A549 (cell line): ENCODE results near the gene PKP2. TPM values are rescaled to one million over a fixed set of nuclear protein-coding genes. Genes with fewer than 3 reads are reported as not detected.

Source experiments
- ATAC-seq, 2 experiments: fragments of 200-7000 bp in 1 of 2; fragments of >200 bp in 1 of 2; cut with Nextera tagmentation in 1 of 2; cut with Tn5 transposase in 1 of 2; 3 replicates each; pipeline versions ENCODE4 v1.8.0 to v1.9.1; 2018 to 2020; ENCODE audit warnings: mild to moderate bottlenecking in 1 of 2, moderate library complexity in 1 of 2
- CTCF ChIA-PET: fragments of 300-600 bp; sonication (Branson Sonifier 250); formaldehyde crosslinking; extraction: SDS; loops from one replicate; lab custom pipeline; 2021; ENCODE audit warnings: antibody characterized with exemption, inconsistent platforms; lab: Yijun Ruan, JAX
- POLR2A ChIA-PET: fragments of 350-600 bp; formaldehyde crosslinking; extraction: SDS; loops from one replicate; lab custom pipeline; 2021; ENCODE audit warnings: antibody characterized with exemption, inconsistent platforms; lab: Yijun Ruan, JAX
- DNase-seq, 2 experiments: peaks; one replicate each; pipeline versions ENCODE4 v3.0.0 to v3.0.0-alpha.2; 2011 to 2016; ENCODE audit warnings: low read depth in 1 of 2, low spot score in 1 of 2
- FAIRE-seq: peaks from 2 replicates; lab custom pipeline; 2011; peaks lifted over from hg19 to GRCh38; lab: Jason Lieb, UNC
- H3K27ac ChIP-seq, 2 experiments: fragments of >200 bp; sonication (Bioruptor Twin); formaldehyde crosslinking; 3 replicates each; pipeline ENCODE4 v1.5.1; 2016 to 2017
- H3K4me1 ChIP-seq: fragments of >200 bp; sonication (Bioruptor Twin); formaldehyde crosslinking; 3 replicates; pipeline ENCODE4 v1.6.1; 2016
- H3K4me2 ChIP-seq: fragments of >200 bp; sonication (Bioruptor Twin); formaldehyde crosslinking; 3 replicates; pipeline ENCODE4 v1.6.1; 2016
- H3K4me3 ChIP-seq: fragments of >200 bp; sonication (Bioruptor Twin); formaldehyde crosslinking; 3 replicates; pipeline ENCODE4 v1.5.1; 2016
- H3K9me3 ChIP-seq: fragments of >200 bp; sonication (Bioruptor Twin); formaldehyde crosslinking; 3 replicates; pipeline ENCODE4 v1.6.1; 2016
- BHLHE40 ChIP-seq: IDR thresholded peaks from 2 replicates; pipeline ENCODE4 v1.6.1; 2012; ENCODE audit warnings: low read depth, low read length, inconsistent platforms
- CBX2 ChIP-seq: fragments of 200-600 bp; sonication (generic); IDR thresholded peaks from 2 replicates; pipeline ENCODE4 v1.6.1; 2016; ENCODE audit warnings: low read depth, mild to moderate bottlenecking, borderline replicate concordance
- CBX8 ChIP-seq: fragments of 200-600 bp; sonication (generic); IDR thresholded peaks from 2 replicates; pipeline ENCODE4 v1.6.1; 2016
- CEBPB ChIP-seq, 2 experiments: fragments of >200 bp in 1 of 2; sonication (Bioruptor Twin) in 1 of 2; formaldehyde crosslinking in 1 of 2; IDR thresholded peaks; 2 replicates each; pipeline ENCODE4 v1.6.1; 2012 to 2016
- EHMT2 ChIP-seq: fragments of 200-600 bp; sonication (generic); IDR thresholded peaks from 2 replicates; pipeline ENCODE4 v1.6.1; 2016; ENCODE audit warnings: antibody characterized with exemption, low read depth, mild to moderate bottlenecking, moderate library complexity
- GATA3 ChIP-seq: IDR thresholded peaks from 2 replicates; pipeline ENCODE4 v1.6.1; 2012; ENCODE audit warnings: borderline replicate concordance
- HEYL ChIP-seq: fragments of 250-450 bp; sonication (Bioruptor Pico); IDR thresholded peaks from 2 replicates; pipeline ENCODE4 v1.8.0; 2021; ENCODE audit warnings: mild to moderate bottlenecking, moderate library complexity
- HOXA7 ChIP-seq: fragments of 250-450 bp; sonication (Bioruptor Pico); IDR thresholded peaks from 2 replicates; pipeline ENCODE4 v1.5.0; 2020; ENCODE audit warnings: mild to moderate bottlenecking, moderate library complexity
- HOXB5 ChIP-seq: fragments of 250-450 bp; sonication (Bioruptor Pico); IDR thresholded peaks from 2 replicates; pipeline ENCODE4 v1.5.0; 2020; ENCODE audit warnings: mild to moderate bottlenecking, moderate library complexity
- JUN ChIP-seq, 2 experiments: fragments of >200 bp; sonication (Bioruptor Twin); formaldehyde crosslinking; IDR thresholded peaks; 2 replicates in 1 of 2; 3 replicates in 1 of 2; pipeline ENCODE4 v1.6.1; 2016 to 2017
- MAFK ChIP-seq: fragments of 450-650 bp; IDR thresholded peaks from 2 replicates; pipeline ENCODE4 v1.6.1; 2014; ENCODE audit not compliant: partially characterized antibody
- PHF8 ChIP-seq: fragments of 200-600 bp; sonication (generic); IDR thresholded peaks from 2 replicates; pipeline ENCODE4 v1.6.1; 2016; ENCODE audit warnings: low read depth, mild to moderate bottlenecking, antibody characterized with exemption, moderate library complexity, borderline replicate concordance
- POLR2A ChIP-seq: IDR thresholded peaks from 2 replicates; pipeline ENCODE4 v1.6.1; 2012; ENCODE audit warnings: mild to moderate bottlenecking, low read length
- POLR2AphosphoS2 ChIP-seq: conservative IDR thresholded peaks from 2 replicates; pipeline ENCODE4 v1.6.1; 2012; ENCODE audit warnings: low read length, improper control_type of control experiment, inconsistent platforms
- RNF2 ChIP-seq: fragments of 200-600 bp; sonication (generic); IDR thresholded peaks from 2 replicates; pipeline ENCODE4 v1.6.1; 2016; ENCODE audit warnings: low read depth, mild to moderate bottlenecking, antibody characterized with exemption, moderate library complexity, borderline replicate concordance
- SMC3 ChIP-seq: fragments of >200 bp; sonication (Bioruptor Twin); formaldehyde crosslinking; IDR thresholded peaks from 3 replicates; pipeline ENCODE4 v1.6.1; 2018; ENCODE audit warnings: inconsistent platforms
- TFCP2L1 ChIP-seq: fragments of 250-450 bp; sonication (Bioruptor Pico); IDR thresholded peaks from 2 replicates; pipeline ENCODE4 v1.5.0; 2021; ENCODE audit warnings: mild to moderate bottlenecking
- TP53 ChIP-seq: fragments of 250-450 bp; sonication (Bioruptor Pico); IDR thresholded peaks from 2 replicates; pipeline ENCODE4 v1.5.0; 2021; ENCODE audit warnings: mild to moderate bottlenecking, moderate library complexity
- ZSCAN20 ChIP-seq: fragments of 250-450 bp; sonication (Bioruptor Pico); IDR thresholded peaks from 2 replicates; pipeline ENCODE4 v1.8.0; 2022; ENCODE audit warnings: mild to moderate bottlenecking, moderate library complexity
- WGBS: methylation state at CpG from one replicate; pipeline ENCODE4 v1.1.6; 2017; ENCODE audit errors: missing lambda C conversion rate; 5-methylcytosine and 5-hydroxymethylcytosine counted together
- polyA plus RNA-seq, 4 experiments: library from polyadenylated mRNA; depleted of rRNA in 3 of 4; stranded (reverse); fragments of >200 nt; fragmentation: RNase III in 1 of 4; extraction: RNeasy Plus Mini Kit Qiagen cat#74134 plus additional on column Dnase treatment in 1 of 4; gene quantifications; 2 replicates in 3 of 4; 3 replicates in 1 of 4; pipeline ENCODE4 v1.2.3, GENCODE V29; 2011 to 2017
- TF ChIP-seq, protein P1 (sequence below): IDR thresholded peaks from 2 replicates; pipeline ENCODE4 v1.6.1; 2012
- TF ChIP-seq, protein P2 (sequence below): fragments of >200 bp; sonication (Bioruptor Twin); formaldehyde crosslinking; IDR thresholded peaks from 2 replicates; pipeline ENCODE4 v1.6.1; 2016
- TF ChIP-seq, protein P3 (sequence below): fragments of 450-650 bp; IDR thresholded peaks from 2 replicates; pipeline ENCODE4 v1.6.1; 2014; ENCODE audit warnings: antibody characterized with exemption
- TF ChIP-seq, protein P4 (sequence below): IDR thresholded peaks from 2 replicates; pipeline ENCODE4 v1.6.1; 2012; ENCODE audit warnings: low read depth, borderline replicate concordance
- TF ChIP-seq, protein P5 (sequence below): fragments of 150-350 bp; IDR thresholded peaks from 2 replicates; pipeline ENCODE4 v1.6.1; 2014; ENCODE audit warnings: low read depth, mild to moderate bottlenecking, low read length
- TF ChIP-seq, protein P6 (sequence below): IDR thresholded peaks from 2 replicates; pipeline ENCODE4 v1.6.1; 2012

PKP2 gene
- polyA plus RNA-seq, 2 of the 4 experiments (the other 2 are of a cell fraction) = 2.3 to 7.1 TPM

DNA sequence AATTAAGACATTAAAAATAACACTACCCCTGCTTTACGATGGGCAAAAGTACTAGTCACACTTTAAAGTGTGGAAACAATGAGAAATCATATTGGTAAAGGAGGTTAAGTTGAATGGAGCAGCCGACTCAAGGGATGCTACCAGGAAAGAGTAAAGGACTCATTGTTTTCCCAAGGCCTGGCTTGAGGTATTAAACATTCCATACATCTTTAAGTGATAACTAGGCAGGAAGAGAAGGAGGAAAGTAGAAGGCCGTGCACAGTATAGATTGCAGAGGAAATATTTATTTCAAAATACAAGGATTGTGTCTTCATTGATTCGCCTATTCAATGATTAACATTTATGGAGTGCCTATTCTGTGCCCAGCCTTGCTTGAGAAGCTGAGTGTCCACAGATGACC lies 120.3 kb downstream of the PKP2 start:
- ChIA-PET CTCF (interaction anchor here (1.4 kb wide), 1 partner anchor 20 kb away, joined by 4 read pairs; the partner anchor contains the start of gene YARS2), POLR2A (no interaction called here)
- no peaks in the 10 kb centered on the region for H3K9me3 ChIP-seq
- H3K4me2 ChIP-seq = no peak overlapping the region
- no peak for TF ChIP-seq MAFK
- no peak for TF ChIP-seq HOXB5
- TF ChIP-seq CBX2 = no peak
- no peak for TF ChIP-seq TP53
- no peak for TF ChIP-seq JUN (IDR thresholded peaks at IDR 0.05)
- TF ChIP-seq POLR2AphosphoS2 = no peak
- TF ChIP-seq, protein P1, sequence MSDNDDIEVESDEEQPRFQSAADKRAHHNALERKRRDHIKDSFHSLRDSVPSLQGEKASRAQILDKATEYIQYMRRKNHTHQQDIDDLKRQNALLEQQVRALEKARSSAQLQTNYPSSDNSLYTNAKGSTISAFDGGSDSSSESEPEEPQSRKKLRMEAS = no peak
- no peak for TF ChIP-seq TFCP2L1 (CRISPR knock-in tag)
- TF ChIP-seq HOXA7 (CRISPR knock-in tag) = no peak
- TF ChIP-seq, all 56 proteins: peak for 0
- Histone ChIP-seq H3K4me1 (no peaks in the 10 kb centered on the region), H3K27ac (no peak overlapping the region), H3K4me3 (no peak overlapping the region)
- 33% methylated on average over 4 of the region's 4 CpGs for WGBS
- no peak for ATAC-seq
- FAIRE-seq = no peak
- no peak for DNase-seq

DNA sequence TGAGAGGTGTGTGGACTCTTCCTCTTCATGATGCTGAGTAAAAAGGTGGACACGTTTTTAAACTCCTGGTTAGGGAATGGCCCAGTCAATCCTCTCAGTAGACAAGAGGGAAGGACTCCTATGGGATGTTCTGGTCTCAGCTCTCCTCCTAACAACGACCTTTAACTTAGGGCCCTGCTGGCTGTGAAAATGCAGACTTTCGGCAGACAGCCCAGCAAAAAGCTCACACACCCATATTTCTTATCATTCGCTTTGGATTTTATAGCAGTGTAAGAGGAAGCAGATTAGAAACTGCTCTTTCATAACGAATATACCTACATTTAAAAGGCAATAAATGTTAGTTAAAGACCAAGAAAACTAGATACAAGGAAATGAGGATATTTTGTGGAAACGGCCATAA lies 122.9 kb downstream of the PKP2 start:
- Histone ChIP-seq H3K4me1 (no peaks in the 10 kb centered on the region), H3K9me3 (no peaks in the 10 kb centered on the region)
- 25% methylated on average over 6 of the region's 6 CpGs for WGBS
- TF ChIP-seq SMC3 (no peak), CBX2 (no peak), JUN (IDR thresholded peaks at IDR 0.05) (no peak), CBX8 (no peak), CEBPB (IDR thresholded peaks at IDR 0.05) (no peak), EHMT2 (no peak), ZSCAN20 (no peak), HOXB5 (no peak), HEYL (CRISPR knock-in tag) (no peak)
- TF ChIP-seq, protein P2, sequence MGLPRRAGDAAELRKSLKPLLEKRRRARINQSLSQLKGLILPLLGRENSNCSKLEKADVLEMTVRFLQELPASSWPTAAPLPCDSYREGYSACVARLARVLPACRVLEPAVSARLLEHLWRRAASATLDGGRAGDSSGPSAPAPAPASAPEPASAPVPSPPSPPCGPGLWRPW = no peak
- TF ChIP-seq, protein P3, sequence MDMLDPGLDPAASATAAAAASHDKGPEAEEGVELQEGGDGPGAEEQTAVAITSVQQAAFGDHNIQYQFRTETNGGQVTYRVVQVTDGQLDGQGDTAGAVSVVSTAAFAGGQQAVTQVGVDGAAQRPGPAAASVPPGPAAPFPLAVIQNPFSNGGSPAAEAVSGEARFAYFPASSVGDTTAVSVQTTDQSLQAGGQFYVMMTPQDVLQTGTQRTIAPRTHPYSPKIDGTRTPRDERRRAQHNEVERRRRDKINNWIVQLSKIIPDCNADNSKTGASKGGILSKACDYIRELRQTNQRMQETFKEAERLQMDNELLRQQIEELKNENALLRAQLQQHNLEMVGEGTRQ = no peak
- TF ChIP-seq, protein P4, sequence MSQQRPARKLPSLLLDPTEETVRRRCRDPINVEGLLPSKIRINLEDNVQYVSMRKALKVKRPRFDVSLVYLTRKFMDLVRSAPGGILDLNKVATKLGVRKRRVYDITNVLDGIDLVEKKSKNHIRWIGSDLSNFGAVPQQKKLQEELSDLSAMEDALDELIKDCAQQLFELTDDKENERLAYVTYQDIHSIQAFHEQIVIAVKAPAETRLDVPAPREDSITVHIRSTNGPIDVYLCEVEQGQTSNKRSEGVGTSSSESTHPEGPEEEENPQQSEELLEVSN = no peak
- TF ChIP-seq, all 56 proteins: peak for 0
- POLR2A ChIA-PET = no interaction called here
- H3K4me3 ChIP-seq = no peak overlapping the region
- FAIRE-seq = no peak
- H3K27ac ChIP-seq = no peak overlapping the region
- CTCF ChIA-PET = interaction anchor here (0.6 to 1.8 kb wide), 5 partner anchors 15 to 200 kb away, joined by 3 to 7 read pairs (median 3); partner anchors contain the start of gene YARS2
- no peak for ATAC-seq
- DNase-seq = no peak
- H3K4me2 ChIP-seq = no peak overlapping the region

DNA sequence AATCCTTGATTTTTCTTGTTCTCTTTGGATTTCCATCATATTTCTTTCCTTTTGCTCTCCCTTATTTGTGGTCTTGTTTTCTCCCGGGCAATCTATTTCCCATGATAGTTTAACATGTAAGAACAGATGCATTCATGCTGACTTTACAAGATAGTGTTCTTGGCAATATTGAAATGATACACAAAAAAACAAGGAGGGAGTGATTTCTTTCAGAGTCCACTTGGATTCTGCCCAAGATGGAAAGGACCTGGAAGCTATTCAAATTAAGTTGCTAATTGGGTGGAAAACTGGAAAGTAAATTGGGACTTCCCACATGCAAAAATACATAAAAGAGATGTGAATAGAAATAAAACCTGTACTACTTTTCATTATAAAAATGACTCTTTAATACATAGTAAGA lies 126.4 kb downstream of the PKP2 start:
- no peaks in the 10 kb centered on the region for H3K4me1 ChIP-seq
- no peak overlapping the region for H3K4me2 ChIP-seq
- no peak overlapping the region for H3K4me3 ChIP-seq
- POLR2A ChIA-PET = no interaction called here
- CTCF ChIA-PET = interaction anchor here (3.1 kb wide), 1 partner anchor 14 kb away, joined by 15 read pairs; the partner anchor contains the start of gene YARS2
- no peak for FAIRE-seq
- WGBS = 3% methylated on average over 1 of the region's 1 CpG
- no peak for ATAC-seq
- H3K9me3 ChIP-seq = no peaks in the 10 kb centered on the region
- TF ChIP-seq, protein P4 = no peak
- no peak for TF ChIP-seq JUN (IDR thresholded peaks at IDR 0.05)
- DNase-seq = no peak
- no peak overlapping the region for H3K27ac ChIP-seq

DNA sequence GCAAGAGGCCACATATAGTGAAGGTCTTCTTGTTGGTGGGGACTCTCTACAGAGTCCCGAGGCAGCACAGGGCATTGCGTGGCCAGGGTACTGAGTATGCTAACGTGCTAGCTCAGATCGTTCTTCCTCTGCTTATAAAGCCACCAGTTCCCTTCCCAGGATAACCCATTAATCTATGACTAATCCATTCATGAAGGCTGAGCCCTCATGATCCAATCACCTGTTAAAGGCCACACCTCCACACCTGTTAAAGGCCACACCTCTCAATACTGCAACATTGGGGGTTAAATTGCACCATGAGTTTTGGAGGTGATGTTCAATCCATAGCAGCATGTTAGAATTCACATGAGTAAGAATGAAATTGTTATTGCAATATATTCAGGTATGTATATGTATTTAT lies 128.1 kb downstream of the PKP2 start:
- no peak for DNase-seq
- ChIA-PET CTCF (no interaction called here), POLR2A (no interaction called here)
- Histone ChIP-seq H3K9me3 (no peaks in the 10 kb centered on the region), H3K27ac (no peak overlapping the region), H3K4me1 (no peaks in the 10 kb centered on the region), H3K4me3 (no peak overlapping the region), H3K4me2 (no peak overlapping the region)
- no peak; a peak in 1 of 6 replicates for ATAC-seq
- no peak for FAIRE-seq
- WGBS = 4% methylated on average over 4 of the region's 4 CpGs
- no peak for TF ChIP-seq PHF8
- TF ChIP-seq, protein P5, sequence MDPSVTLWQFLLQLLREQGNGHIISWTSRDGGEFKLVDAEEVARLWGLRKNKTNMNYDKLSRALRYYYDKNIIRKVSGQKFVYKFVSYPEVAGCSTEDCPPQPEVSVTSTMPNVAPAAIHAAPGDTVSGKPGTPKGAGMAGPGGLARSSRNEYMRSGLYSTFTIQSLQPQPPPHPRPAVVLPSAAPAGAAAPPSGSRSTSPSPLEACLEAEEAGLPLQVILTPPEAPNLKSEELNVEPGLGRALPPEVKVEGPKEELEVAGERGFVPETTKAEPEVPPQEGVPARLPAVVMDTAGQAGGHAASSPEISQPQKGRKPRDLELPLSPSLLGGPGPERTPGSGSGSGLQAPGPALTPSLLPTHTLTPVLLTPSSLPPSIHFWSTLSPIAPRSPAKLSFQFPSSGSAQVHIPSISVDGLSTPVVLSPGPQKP = no peak
- TF ChIP-seq RNF2 = no peak
- TF ChIP-seq, protein P1 = no peak
- TF ChIP-seq POLR2A = no peak
- TF ChIP-seq, protein P6, sequence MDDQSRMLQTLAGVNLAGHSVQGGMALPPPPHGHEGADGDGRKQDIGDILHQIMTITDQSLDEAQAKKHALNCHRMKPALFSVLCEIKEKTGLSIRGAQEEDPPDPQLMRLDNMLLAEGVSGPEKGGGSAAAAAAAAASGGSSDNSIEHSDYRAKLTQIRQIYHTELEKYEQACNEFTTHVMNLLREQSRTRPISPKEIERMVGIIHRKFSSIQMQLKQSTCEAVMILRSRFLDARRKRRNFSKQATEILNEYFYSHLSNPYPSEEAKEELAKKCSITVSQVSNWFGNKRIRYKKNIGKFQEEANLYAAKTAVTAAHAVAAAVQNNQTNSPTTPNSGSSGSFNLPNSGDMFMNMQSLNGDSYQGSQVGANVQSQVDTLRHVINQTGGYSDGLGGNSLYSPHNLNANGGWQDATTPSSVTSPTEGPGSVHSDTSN = no peak
- TF ChIP-seq TP53 = no peak
- TF ChIP-seq GATA3 = no peak
- no peak for TF ChIP-seq MAFK
- TF ChIP-seq ZSCAN20 = no peak
- TF ChIP-seq, protein P2 = no peak
- TF ChIP-seq BHLHE40 = no peak
